Globus pallidus (tissue), 1 donor: ENCODE data around the gene SLC52A3.

Experiments used
- DNase-seq: peaks from one replicate; pipeline ENCODE4 v3.0.0-alpha.2; 2015; ENCODE audit warnings: low spot score

Gene SLC52A3

GRCh38 chr20:766906-767305 lies 1.4 kb downstream of the SLC52A3 start:
- no peak for DNase-seq

GRCh38 chr20:764255-764654 lies 4.0 kb downstream of the SLC52A3 start:
- no peak for DNase-seq

GRCh38 chr20:761418-762381 lies 6.6 kb downstream of the SLC52A3 start:
- no peak for DNase-seq

- DNase-seq: no peak
Observed at GRCh38 chr20:760751-761417, 7.4 kb downstream of the SLC52A3 start.

GRCh38 chr20:757506-757905 lies 10.8 kb downstream of the SLC52A3 start:
- no peak for DNase-seq

DNA sequence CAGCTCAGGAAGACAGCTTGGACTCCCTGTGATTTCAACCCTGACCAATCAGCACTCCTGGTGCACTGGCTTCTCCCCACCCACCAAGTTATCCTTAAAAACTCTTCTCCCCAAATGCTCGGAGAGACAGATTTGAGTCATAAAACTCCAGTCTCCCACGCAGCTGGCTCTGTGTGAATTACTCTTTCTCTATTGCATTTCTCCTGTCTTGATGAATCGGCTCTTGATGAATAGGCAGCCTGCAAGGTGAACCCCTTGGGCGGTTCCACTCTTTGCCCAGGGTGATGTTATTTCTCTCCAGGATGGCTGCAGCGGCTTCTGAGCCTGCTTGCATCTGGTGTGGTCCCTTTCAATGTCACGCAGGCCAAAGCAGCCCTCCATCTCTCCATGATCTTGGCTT lies 12.4 kb downstream of the SLC52A3 start:
- DNase-seq: no peak

- no peak for DNase-seq
Observed at GRCh38 chr20:754904-755303, 13.4 kb downstream of the SLC52A3 start.

DNA sequence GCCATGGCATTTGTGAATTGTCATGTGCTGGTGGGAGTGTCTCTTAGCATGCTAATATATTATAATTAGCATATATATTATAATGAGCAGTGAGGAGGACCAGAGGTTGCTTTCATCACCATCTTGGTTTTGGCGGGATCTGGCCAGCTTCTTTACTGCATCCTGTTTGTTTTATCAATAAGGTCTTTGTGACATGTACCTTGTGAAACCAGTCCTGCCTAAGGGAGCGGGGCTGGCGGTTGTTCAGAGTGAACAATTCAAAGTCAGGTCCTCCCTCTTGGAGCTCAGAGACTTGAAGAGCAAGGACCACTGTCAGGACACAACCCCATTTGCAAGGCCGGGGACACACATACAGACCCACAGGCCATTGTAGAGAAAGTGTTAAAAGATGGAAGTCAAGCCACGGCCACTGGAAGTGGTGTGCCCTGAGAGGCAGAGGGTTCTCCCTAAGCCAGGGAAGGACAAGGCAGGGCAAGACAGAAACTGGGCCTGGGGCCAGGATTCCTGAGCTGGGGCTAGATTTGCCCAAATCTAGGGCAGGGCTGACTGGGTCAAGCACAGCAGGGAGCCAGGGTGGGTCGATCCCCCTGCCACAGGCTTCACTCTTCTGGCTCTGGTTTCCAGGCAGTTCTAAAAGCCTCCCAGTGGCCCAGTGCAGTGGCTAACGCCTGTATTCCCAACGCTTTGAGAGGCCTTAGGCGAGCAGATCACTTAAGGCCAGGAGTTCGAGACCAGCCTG lies 14.2 kb downstream of the SLC52A3 start:
- DNase-seq: no peak

GRCh38 chr20:753136-753535 lies 15.2 kb downstream of the SLC52A3 start:
- DNase-seq: no peak

- no peak for DNase-seq
Observed at GRCh38 chr20:752291-752690, 16.0 kb downstream of the SLC52A3 start.

DNA sequence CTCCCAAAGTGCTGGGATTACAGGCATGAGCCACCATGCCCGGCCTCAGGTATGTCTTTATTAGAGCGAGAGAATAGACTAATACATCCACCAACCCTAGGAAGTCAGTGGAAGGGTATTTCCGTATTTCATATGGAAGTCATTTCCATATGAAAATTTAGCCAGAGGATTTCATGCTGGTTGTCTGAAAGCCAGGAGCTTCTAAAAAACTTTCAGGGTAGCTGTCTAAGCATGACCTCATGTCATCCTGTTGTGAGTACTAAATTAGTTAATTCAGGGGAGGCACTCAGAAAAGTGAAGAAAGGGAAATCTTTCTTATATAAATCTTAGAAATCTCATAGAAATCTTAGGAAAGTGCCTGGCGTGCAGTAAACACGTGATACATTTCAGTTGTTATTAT lies 16.5 kb downstream of the SLC52A3 start:
- DNase-seq: no peak

DNA sequence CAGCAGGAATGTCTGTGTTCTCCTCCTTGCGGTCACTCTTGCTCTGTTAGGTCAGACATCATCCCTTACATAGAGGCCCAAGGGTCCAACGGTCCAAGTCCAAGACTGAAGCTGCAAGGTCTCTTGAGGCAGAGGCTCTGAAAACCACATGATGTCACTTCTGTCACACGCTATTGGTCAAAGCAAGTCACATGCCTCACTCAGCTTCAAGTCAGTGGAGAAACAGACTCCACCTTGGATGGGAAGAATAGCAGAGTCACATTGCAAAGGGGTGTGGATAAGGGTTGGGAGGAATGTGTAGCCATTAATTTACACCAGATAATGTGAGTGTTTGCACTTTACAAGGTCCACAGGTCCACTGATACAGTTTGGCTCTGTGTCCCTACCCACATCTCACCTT lies 17.5 kb downstream of the SLC52A3 start:
- no peak for DNase-seq

- no peak for DNase-seq
Observed at GRCh38 chr20:745683-746301, 22.5 kb downstream of the SLC52A3 start.

DNA sequence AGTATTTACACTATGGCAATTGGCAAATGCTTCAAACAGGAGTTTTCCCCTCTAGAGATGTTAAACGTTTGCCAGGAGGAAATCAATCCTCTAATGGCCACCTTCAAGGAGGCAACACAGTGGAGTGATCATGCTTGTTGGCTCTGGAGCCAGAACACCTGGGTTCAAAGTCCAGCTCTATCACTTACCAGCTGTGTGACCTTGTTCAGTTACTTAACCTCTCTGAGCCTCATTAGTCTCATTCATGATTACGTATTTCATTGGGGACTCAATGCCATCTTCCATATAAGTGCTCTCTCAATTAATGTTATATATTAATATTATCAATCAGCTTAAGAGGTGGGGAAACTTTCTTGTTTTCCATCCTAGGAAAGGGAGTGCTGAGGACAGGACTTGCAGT lies 26.1 kb downstream of the SLC52A3 start:
- DNase-seq: no peak

- DNase-seq: no peak
Observed at GRCh38 chr20:741620-742019, 26.7 kb downstream of the SLC52A3 start.

GRCh38 chr20:740162-740561 lies 28.1 kb downstream of the SLC52A3 start:
- DNase-seq: no peak

- DNase-seq: no peak
Observed at GRCh38 chr20:739736-740135, 28.6 kb downstream of the SLC52A3 start.

DNA sequence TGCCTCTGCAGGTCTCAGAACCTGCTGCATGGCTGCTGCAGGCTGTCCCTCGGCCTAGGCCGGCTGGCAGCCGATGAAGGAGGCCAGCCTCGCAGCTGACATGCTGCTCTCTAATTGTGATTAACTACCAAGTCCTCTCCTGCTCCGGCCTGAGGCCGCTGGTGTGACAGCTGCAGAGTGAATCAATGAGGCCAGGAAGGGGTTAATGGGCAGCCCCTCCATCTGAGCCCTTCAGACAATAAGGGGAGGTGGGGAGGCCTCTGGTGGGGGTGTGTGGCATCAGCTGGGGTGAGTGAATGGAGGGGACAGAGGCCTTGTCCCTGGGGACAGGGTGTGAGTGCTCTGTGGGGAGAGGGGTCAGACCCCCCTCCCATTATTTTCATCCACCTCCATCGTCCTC lies 34.4 kb downstream of the SLC52A3 start:
- no peak for DNase-seq

- no peak for DNase-seq
Observed at GRCh38 chr20:732727-733126, 35.6 kb downstream of the SLC52A3 start.

DNA sequence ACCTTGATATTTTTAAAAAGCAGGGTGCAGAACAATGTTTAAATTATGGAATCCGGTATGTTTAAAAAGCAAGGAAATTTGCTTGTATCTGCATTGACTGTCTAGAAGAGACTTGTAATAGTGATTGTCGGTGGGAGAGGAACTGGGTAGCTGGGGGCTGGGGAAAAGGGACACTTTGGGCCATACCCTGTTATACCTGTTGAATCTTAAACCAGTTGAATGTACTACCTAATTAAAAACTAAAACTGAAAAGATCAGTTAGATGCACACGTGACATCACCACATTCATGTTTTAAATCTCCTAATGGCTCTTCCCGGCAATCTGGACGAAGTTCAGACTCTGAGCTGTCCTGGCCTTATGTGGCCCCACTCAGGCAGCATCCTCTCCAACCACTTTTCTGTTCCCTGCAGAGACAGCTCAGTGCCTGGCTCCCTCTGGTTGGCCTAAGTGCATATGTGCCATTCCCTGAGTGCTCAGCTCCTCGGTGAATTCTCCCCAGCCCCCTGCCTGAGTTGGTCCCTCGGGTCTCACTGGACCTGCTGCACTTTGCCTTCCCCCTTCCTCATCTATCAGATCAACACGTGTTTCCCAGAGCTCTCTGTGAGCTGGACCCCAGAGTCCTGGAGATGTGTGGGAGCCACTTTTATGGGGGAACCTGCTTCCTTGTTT lies 36.3 kb downstream of the SLC52A3 start:
- DNase-seq: no peak

DNA sequence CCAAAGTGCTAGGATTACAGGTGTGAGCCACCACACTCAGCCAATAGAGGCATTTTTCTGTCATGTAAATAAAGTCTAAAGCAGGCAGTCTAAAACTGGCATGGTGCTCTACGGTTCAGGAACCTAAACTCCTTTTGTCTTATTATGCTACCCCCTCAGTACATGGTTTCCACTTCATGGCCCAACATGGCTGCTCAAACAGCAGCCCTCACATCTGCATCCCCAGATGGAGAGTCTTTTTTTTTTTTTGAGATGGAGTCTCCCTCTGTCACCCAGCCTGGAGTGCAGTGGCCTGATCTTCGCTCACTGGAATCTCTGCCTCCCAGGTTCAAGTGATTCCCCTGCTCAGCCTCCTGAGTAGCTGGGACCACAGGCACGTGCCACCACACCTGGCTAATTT lies 38.3 kb downstream of the SLC52A3 start:
- no peak for DNase-seq
